ENCODE data around the gene RAPGEF2.

RAPGEF2 gene

DNA sequence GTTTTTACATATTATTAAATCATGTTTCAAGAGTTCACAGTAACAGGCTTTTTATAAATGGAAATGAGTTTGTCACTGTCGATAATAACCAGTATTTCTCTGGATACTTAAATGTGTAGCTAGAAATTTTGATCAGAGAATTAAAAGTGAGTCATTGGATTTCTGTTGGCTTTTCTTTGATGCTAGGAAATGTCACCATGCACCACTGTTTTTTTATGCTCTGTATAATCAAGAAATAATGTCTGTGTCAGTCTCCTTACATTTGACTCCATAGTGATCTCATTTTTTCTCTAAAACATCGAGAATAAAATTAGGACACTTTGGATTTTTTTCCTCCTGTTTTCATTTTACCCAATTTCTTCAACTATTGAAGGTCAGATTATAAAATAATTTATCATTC, 234.2 kb downstream of the RAPGEF2 start:
- DNase-seq, result no peak

GRCh38 chr4:159341522-159341921, 238.6 kb downstream of the RAPGEF2 start:
- DNase-seq, result peak; percentile 43 to 76

GRCh38 chr4:159342374-159342773, 239.5 kb downstream of the RAPGEF2 start:
- no peak for DNase-seq

DNA sequence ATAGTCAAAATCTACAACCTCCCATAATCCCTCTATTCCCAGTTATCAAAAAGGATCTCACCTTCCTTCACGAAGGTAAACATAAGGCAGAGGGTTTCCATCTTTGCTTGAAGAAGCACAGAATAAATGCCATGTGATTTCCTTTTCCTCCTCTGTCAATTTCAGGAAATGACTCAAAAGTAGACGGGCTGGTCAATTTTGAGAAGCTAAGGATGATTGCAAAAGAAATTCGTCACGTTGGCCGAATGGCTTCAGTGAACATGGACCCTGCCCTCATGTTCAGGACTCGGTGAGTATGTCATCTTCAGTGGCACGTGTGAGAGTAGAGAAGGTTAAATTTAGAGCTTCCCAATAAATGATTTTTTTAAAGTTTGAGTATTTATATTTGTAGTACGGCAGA, 240.2 kb downstream of the RAPGEF2 start:
- DNase-seq, result peak in 1 of 2 donors; percentile 63

DNA sequence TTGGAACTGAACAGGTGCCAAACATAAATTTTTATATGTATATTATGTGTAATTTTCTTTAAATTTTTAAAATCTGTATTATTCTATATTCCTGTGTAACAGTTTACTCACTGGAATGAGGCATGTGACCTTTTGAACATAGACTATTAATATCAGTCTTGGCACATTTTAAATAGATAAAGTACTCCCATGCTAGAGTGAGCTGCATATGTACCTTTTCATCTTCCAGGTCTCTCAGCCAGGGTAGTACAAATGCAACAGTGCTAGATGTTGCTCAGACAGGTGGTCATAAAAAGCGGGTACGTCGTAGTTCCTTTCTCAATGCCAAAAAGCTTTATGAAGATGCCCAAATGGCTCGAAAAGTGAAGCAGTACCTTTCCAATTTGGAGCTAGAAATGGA, 242.0 kb downstream of the RAPGEF2 start:
- no peak for DNase-seq

DNA sequence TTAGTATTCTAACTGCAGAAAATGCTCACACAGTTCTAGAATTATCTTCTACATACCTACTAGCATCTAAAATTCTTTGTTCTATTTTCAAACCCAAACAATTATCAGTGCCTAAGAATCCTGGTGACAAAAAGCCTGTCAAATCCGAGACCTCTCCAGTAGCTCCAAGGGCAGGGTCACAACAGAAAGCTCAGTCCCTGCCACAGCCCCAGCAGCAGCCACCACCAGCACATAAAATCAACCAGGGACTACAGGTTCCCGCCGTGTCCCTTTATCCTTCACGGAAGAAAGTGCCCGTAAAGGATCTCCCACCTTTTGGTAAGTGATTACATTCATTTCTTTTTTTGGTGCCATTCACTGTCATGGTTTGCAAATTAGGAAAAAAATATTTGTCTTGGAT, 243.8 kb downstream of the RAPGEF2 start:
- no peak for DNase-seq

DNA sequence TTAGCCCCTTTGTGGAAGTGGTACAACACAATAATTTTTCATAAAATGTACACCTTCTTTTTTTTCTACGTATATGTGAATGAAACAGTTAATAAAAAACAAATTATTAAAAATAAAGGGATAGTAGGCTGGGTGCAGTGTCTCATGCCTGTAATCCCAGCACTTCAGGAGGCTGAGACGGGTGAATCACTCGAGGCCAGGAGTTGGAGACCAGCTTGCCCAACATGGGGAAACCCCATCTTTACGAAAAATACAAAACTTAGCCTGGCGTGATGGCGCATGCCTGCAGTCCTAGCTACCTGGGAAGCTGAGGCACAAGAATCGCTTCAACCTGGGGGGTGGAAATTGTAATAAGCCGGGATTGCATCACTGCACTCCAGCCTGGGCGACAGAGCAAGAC, 244.9 kb downstream of the RAPGEF2 start:
- peak in 1 of 2 donors; percentile 58 for DNase-seq

DNA sequence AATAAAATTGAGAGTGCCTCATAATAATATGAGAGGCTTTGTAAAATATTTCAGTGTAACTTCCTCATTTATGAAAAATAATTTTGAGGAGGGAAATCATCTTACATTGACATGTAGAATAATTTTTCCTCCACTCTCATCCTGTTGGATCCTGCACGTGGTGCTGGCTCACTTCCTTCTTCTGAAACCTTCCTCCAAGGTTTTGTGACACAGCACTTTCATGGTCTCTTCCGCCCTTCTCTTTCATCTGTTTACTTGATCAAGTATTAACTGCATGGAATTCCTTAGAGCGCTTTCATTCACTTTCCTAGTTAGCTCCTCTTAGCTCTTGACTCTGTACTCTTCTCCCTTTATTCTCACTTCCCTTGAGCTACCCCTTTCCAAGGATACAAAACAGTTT, 246.5 kb downstream of the RAPGEF2 start:
- DNase-seq, result no peak

DNA sequence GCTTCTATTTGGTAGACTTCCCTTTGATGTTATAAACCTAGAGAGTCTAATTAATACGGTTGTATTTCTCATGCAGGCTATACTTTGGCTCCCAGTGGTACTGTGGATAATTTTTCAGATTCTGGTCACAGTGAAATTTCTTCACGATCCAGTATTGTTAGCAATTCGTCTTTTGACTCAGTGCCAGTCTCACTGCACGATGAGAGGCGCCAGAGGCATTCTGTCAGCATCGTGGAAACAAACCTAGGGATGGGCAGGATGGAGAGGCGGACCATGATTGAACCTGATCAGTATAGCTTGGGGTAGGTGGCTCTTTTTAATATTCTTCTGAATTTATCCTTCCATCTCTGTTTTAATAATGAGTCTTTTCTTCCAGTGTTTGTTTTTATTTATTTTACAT, 249.7 kb downstream of the RAPGEF2 start:
- no peak for DNase-seq

DNA sequence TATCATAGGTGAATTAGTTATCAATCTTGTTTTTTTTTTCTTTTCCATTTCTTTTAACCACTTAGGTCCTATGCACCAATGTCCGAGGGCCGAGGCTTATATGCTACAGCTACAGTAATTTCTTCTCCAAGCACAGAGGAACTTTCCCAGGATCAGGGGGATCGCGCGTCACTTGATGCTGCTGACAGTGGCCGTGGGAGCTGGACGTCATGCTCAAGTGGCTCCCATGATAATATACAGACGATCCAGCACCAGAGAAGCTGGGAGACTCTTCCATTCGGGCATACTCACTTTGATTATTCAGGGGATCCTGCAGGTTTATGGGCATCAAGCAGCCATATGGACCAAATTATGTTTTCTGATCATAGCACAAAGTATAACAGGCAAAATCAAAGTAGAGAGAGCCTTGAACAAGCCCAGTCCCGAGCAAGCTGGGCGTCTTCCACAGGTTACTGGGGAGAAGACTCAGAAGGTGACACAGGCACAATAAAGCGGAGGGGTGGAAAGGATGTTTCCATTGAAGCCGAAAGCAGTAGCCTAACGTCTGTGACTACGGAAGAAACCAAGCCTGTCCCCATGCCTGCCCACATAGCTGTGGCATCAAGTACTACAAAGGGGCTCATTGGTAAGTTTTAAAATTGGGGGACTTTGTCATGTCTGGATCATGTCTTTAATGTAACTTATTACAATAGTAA, 250.7 kb downstream of the RAPGEF2 start:
- DNase-seq, result no peak

- no peak for DNase-seq
Observed at GRCh38 chr4:159355466-159355865, 252.6 kb downstream of the RAPGEF2 start.

- DNase-seq, result no peak
Observed at GRCh38 chr4:159357350-159357749, 254.5 kb downstream of the RAPGEF2 start.

- DNase-seq, result no peak
Observed at GRCh38 chr4:159358226-159358625, 255.3 kb downstream of the RAPGEF2 start.

DNA sequence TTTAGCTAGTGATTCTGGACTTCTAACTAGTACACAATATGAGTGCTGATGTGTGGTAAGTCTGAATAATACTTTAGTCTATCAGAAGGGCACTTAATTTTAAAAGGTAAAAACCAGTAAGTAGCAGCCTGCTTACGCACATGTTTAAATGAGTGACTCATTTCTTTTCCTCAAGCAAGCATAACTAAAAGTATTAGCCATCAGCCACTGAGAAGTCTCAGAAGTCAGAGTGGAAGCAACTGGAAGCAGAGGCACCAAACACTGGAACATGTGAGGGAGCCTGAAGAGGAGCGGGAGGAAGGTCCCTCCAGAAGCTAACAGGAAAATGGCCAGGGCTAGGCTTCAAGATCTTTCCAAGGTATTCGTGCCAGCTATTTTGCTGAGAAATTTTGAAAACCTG, 257.7 kb downstream of the RAPGEF2 start:
- no peak for DNase-seq

DNA sequence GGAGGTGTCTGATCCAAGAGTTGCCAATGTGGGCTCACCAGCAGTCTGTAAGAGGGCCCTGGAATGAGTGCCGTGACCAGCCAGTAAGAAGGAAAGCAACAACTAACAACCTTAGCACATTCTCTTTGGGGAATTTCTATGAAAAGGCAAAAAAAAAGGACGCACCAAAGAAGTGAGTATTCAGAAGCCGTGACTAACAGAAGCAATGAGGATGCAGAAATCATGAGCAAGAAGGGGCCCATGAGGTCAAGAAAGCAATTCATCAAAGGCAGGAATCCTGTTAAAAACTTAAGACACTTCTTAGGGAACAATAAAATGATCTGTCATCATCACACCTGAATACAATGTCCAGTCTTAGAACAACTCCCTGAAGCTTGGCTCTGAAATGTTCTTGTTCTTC, 260.5 kb downstream of the RAPGEF2 start:
- DNase-seq, result peak in 1 of 2 donors; percentile 15

GRCh38 chr4:159366966-159367780, 264.3 kb downstream of the RAPGEF2 start:
- peak in 1 of 2 donors; percentile 27 for DNase-seq

GRCh38 chr4:159367781-159368080, 264.9 kb downstream of the RAPGEF2 start:
- DNase-seq, result no peak

DNA sequence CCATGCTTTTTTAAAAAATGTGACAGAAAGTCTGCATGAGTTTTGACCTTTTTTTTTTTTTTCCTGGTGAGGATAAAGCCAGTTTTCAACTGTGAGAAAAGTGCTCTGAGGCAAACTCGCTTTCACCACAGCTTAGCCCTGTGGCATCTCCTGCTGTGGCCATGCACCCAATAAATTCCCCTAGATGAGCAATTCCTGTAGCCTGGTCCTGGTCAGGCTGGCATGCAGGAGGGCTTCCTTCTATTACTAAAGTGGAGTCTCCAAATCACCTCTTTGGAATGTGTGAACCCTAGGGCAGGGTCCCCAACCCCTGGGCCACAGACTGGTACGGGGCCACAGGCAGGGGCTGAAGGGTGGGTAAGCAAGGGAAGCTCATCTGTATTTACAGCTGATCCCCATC, 265.4 kb downstream of the RAPGEF2 start:
- no peak for DNase-seq

- DNase-seq, result no peak
Observed at GRCh38 chr4:159369256-159369655, 266.4 kb downstream of the RAPGEF2 start.

- DNase-seq, result no peak
Observed at GRCh38 chr4:159370286-159370685, 267.4 kb downstream of the RAPGEF2 start.

GRCh38 chr4:159374749-159375530, 272.1 kb downstream of the RAPGEF2 start:
- DNase-seq, result no peak

GRCh38 chr4:159376289-159376688, 273.4 kb downstream of the RAPGEF2 start:
- no peak for DNase-seq

DNA sequence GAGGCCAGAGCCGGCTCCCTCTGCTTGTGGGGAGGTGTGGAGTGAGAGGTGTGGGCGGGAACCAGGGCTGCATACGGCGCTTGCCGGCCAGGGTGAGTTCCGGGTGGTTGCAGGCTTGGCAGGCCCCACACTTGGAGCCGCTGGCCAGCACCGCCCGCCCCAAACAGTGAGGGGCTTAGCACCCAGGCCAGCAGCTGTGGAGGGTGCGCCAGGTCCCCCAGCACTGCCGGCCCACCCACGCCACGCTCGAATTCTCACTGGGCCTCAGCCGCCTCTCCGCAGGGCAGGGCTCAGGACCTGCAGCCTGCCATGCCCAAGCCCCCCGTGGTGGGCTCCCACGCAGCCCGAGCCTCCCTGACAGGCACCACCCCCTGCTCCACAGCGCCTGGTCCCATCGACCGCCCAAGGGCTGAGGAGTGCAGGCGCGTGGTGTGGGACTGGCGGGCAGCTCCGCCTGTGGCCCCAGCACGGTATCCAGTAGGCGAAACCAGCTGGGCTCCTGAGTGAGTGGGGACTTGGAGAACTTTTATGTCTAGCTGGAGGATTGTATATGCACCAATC, 275.3 kb downstream of the RAPGEF2 start:
- DNase-seq, result no peak

Measured in inflammatory macrophage treated with lipopolysaccharide for 1 hour (primary cell).